ENCODE measurements around the gene SMARCD3. TPM values are rescaled to one million over a fixed set of nuclear protein-coding genes. Genes with fewer than 3 reads are reported as not detected.

SMARCD3 gene
- total and polyA plus RNA-seq, 7 donors: 4.2 to 63.1 (median 38.8) TPM

DNA sequence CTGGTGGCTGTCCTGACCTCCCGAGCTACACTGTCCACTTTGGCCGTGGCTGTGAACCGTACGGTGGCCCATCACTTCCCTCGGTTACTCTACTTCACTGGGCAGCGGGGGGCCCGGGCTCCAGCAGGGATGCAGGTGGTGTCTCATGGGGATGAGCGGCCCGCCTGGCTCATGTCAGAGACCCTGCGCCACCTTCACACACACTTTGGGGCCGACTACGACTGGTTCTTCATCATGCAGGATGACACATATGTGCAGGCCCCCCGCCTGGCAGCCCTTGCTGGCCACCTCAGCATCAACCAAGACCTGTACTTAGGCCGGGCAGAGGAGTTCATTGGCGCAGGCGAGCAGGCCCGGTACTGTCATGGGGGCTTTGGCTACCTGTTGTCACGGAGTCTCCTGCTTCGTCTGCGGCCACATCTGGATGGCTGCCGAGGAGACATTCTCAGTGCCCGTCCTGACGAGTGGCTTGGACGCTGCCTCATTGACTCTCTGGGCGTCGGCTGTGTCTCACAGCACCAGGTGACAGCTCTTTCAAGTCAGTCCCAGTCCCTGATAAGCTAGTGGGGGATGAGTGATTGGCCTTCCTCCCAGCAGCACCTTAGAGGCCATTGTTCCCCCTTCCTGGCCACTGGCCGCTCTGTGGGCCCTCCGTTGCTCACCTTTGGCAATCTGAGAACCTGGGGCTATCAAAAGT is 13.3 kb downstream of the SMARCD3 start:
- Histone ChIP-seq H3K9me3 (no peaks in the 10 kb centered on the region), H3K4me1 (peaks cover 0 to 25% (median 21%) of the 10 kb centered on the region in 4 donors), H3K4me3 (no peak overlapping the region), H3K27ac (no peak overlapping the region), H3K27me3 (no peaks in the 10 kb centered on the region), H3K36me3 (peaks cover 0 to 55% (median 32%) of the 10 kb centered on the region in 4 donors)
- TF ChIP-seq POLR2A (IDR thresholded peaks at IDR 0.05) (no peak), EP300 (IDR thresholded peaks at IDR 0.05) (no peak), POLR2AphosphoS5 (IDR thresholded peaks at IDR 0.05) (no peak)
- TF ChIP-seq, protein P1, sequence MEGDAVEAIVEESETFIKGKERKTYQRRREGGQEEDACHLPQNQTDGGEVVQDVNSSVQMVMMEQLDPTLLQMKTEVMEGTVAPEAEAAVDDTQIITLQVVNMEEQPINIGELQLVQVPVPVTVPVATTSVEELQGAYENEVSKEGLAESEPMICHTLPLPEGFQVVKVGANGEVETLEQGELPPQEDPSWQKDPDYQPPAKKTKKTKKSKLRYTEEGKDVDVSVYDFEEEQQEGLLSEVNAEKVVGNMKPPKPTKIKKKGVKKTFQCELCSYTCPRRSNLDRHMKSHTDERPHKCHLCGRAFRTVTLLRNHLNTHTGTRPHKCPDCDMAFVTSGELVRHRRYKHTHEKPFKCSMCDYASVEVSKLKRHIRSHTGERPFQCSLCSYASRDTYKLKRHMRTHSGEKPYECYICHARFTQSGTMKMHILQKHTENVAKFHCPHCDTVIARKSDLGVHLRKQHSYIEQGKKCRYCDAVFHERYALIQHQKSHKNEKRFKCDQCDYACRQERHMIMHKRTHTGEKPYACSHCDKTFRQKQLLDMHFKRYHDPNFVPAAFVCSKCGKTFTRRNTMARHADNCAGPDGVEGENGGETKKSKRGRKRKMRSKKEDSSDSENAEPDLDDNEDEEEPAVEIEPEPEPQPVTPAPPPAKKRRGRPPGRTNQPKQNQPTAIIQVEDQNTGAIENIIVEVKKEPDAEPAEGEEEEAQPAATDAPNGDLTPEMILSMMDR (IDR thresholded peaks at IDR 0.05): no peak
- intact Hi-C loops (cut with DNase I): no loop called here
- peak; percentile 67 for DNase-seq
- 94 to 95% methylated on average over 28 of the region's 28 CpGs for WGBS, 2 donors

GRCh38 chr7:151233804-151234203 is 14.7 kb downstream of the SMARCD3 start:
- Histone ChIP-seq H3K27ac (peak overlapping the region in 3 of 4 donors; percentile 83 to 93 (median 87)), H3K27me3 (no peaks in the 10 kb centered on the region), H3K36me3 (peaks cover 0 to 41% (median 21%) of the 10 kb centered on the region in 4 donors), H3K4me1 (peaks cover 0 to 25% (median 21%) of the 10 kb centered on the region in 4 donors), H3K9me3 (no peaks in the 10 kb centered on the region), H3K4me3 (no peak overlapping the region)
- TF ChIP-seq POLR2AphosphoS5 (IDR thresholded peaks at IDR 0.05): no peak
- 85 to 89% methylated on average over 9 of the region's 9 CpGs for WGBS, 2 donors
- intact Hi-C loops (cut with DNase I): no loop called here
- peak; percentile 61 for DNase-seq

DNA sequence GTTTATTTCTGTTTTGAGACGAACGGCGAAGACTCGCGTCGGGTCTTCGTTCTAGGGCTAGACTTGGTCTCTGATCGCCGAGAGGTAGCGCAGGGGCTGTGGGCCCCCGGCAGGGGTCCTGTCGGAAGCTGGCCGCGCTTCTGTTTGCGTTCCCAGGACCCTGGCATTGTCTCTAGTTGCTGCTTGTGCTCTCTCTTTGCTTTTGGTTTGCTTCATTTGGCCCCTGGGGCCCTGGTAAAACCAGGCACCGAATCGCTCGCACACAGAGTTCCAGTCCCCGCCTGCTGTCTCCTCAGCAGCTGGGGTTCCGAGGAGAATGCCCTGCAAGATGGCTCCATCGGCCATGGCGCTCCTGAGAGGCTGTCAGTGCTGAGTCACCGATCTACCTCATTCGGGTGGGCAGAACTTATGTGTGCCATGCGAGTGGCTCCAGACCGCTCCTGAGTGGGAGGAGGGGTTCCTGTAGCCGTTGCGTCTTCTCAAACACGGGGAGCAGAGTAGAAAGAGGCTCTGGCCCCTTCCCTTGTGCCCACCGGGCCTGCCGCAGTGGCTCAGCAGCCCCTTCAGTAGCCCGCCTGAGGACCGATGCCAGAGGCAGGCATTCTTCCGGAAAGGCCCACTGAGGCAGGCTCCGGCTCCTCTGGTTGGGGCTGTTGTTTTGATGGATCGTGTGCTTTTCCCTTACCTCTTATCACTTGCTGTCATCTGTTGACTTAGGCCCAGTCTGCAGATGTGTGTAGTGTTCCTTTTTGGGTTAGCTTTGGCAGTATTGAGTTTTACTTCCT is 15.4 kb downstream of the SMARCD3 start:
- 7 to 13% methylated on average over 36 of the region's 36 CpGs for WGBS, 2 donors
- intact Hi-C loops (cut with DNase I): no loop called here
- DNase-seq: peak; percentile 70

GRCh38 chr7:151232091-151232916 is 16.2 kb downstream of the SMARCD3 start, which contains the start of gene CHPF2:
Gene CHPF2 (plus strand): TSS chr7:151232483. CDS start chr7:151234012, 1,529 bp downstream.
- no peaks in the 10 kb centered on the region for H3K27me3 ChIP-seq
- intact Hi-C loops (cut with DNase I): no loop called here
- H3K36me3 ChIP-seq: peaks cover 0 to 26% (median 10%) of the 10 kb centered on the region in 4 donors
- H3K4me3 ChIP-seq: peak within 1 kb of the TSS; percentile 92 to 98 (median 96)
- H3K4me1 ChIP-seq: peaks cover 0 to 34% (median 28%) of the 10 kb centered on the region in 4 donors
- peak; percentile 96 for DNase-seq
- WGBS, 2 donors: 1% methylated on average over 79 of the region's 79 CpGs
- H3K27ac ChIP-seq: peak within 1 kb of the TSS; percentile 83 to 93 (median 86)
- peak; percentile 74 to 86 for TF ChIP-seq POLR2A (IDR thresholded peaks at IDR 0.05)
- TF ChIP-seq, protein P1 (IDR thresholded peaks at IDR 0.05): no peak
- TF ChIP-seq POLR2AphosphoS5 (IDR thresholded peaks at IDR 0.05): peak; percentile 75 to 95 (median 88)
- TF ChIP-seq EP300 (IDR thresholded peaks at IDR 0.05): no peak
- H3K9me3 ChIP-seq: no peaks in the 10 kb centered on the region

More for the DNA sequence above, 15.4 kb downstream of the SMARCD3 start:
- H3K4me1 ChIP-seq: peaks cover 0 to 28% (median 23%) of the 10 kb centered on the region in 4 donors
- H3K27me3 ChIP-seq: no peaks in the 10 kb centered on the region
- peaks cover 0 to 34% (median 15%) of the 10 kb centered on the region in 4 donors for H3K36me3 ChIP-seq
- H3K9me3 ChIP-seq: no peaks in the 10 kb centered on the region
- TF ChIP-seq, protein P1 (IDR thresholded peaks at IDR 0.05): no peak
- TF ChIP-seq POLR2A (IDR thresholded peaks at IDR 0.05) (no peak), EP300 (IDR thresholded peaks at IDR 0.05) (no peak), POLR2AphosphoS5 (IDR thresholded peaks at IDR 0.05) (peak in 1 of 4 donors; percentile 7)
- peak overlapping the region; percentile 92 to 98 (median 96) for H3K4me3 ChIP-seq
- H3K27ac ChIP-seq: peak overlapping the region; percentile 83 to 93 (median 86)
